Left kidney (tissue), 2 donors: Measurements from ENCODE around the gene PSMF1. TPM values are rescaled to one million over a fixed set of nuclear protein-coding genes. Genes with fewer than 3 reads are reported as not detected.
"Not testable (repeated sequence)": the region's sequence is repeated elsewhere in the genome, so short reads cannot be mapped to it uniquely, and the experiment has no call there.

Source experiments
- DNase-seq: peaks from one replicate; pipeline ENCODE4 v3.0.0-alpha.2; 2013
- polyA plus RNA-seq: library from polyadenylated mRNA; unstranded; fragments of 120-200 nt; gene quantifications from one replicate; pipeline ENCODE4 v1.2.1, GENCODE V29; 2013; ENCODE audit not compliant: insufficient read length

PSMF1 gene
- polyA plus RNA-seq, 1 donor, result 111 TPM

DNA sequence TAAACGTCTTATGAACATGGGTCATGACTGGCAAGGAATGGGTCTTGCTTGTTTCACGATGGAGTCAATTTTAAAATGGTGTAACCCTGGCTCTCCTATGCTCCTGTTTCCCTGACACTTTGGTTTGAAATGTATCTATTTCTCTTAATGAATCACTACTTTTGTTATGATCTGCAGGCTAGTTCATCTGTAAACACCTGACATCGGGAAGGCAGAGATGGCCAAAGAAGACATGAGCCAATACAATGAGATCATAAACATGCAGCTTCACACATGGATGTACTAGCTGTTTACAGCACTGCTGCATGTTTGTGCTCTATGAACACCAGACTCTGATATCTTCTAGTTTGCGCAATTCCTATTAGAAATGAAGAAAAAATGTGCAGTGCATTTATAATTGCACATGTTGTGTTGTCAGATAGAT is 96.4 kb downstream of the PSMF1 start:
- no peak for DNase-seq

GRCh38 chr20:1215386-1216170 is 97.2 kb downstream of the PSMF1 start:
- DNase-seq, result no peak

- not testable (repeated sequence) for DNase-seq
Measured at GRCh38 chr20:1216527-1217427, 98.4 kb downstream of the PSMF1 start.

Other genes with a start within 250 kb of the PSMF1 start
- gene ANGPT4, start 202.3 kb upstream of the PSMF1 start, polyA plus RNA-seq, result 0.22 TPM
- gene RSPO4, start 116.3 kb upstream of the PSMF1 start, polyA plus RNA-seq, result 2.3 TPM
- gene TMEM74B, start 66.4 kb downstream of the PSMF1 start, polyA plus RNA-seq, result 5.2 TPM
- gene C20orf202, start 84.9 kb downstream of the PSMF1 start, polyA plus RNA-seq, result 0.43 TPM
- not detected for gene RAD21L1, start 107.4 kb downstream of the PSMF1 start, polyA plus RNA-seq
- gene SNPH, start 147.7 kb downstream of the PSMF1 start, polyA plus RNA-seq, result 3.3 TPM
- gene SDCBP2, start 210.5 kb downstream of the PSMF1 start, polyA plus RNA-seq, result 1.7 TPM